ENCODE results near the gene ASPG. TPM values are rescaled to one million over a fixed set of nuclear protein-coding genes. Genes with fewer than 3 reads are reported as not detected.

Gene ASPG
- polyA plus RNA-seq, 1 donor from 2014 or later, result 0.16 TPM

GRCh38 chr14:104164512-104164911 lies 79.0 kb downstream of the ASPG start:
- Histone ChIP-seq H4K20me1 (ENCODE audit: insufficient read depth) (no peaks in the 10 kb centered on the region), H3K9ac (ENCODE audit: low read length) (no peak overlapping the region), H3K4me3 (ENCODE audit: low read length) (no peak overlapping the region), H2AFZ (ENCODE audit: low read depth, low read length) (no peak overlapping the region), H3K36me3 (ENCODE audit: insufficient read depth, low read length) (no peaks in the 10 kb centered on the region), H3K4me2 (ENCODE audit: low read length) (no peak overlapping the region), H3K9me3 (ENCODE audit: low read length) (no peaks in the 10 kb centered on the region), H3K27me3 (ENCODE audit: insufficient read depth, low read depth, low read length) (no peaks in the 10 kb centered on the region), H3K27ac (ENCODE audit: low read length) (no peak overlapping the region), H3K79me2 (replicated peaks; ENCODE audit: insufficient read depth, low read length) (no peaks in the 10 kb centered on the region), H3F3A (ENCODE audit: insufficient read depth, low read length, poor library complexity, severe bottlenecking) (no peaks in the 10 kb centered on the region), H3K9me2 (ENCODE audit: insufficient read depth, low read length) (no peaks in the 10 kb centered on the region)
- no peak for TF ChIP-seq TAF1 (IDR thresholded peaks at IDR 0.05; ENCODE audit: low read depth)
- no peak for TF ChIP-seq EP300 (conservative IDR thresholded peaks at IDR 0.05; ENCODE audit: poor library complexity, severe bottlenecking)

Small RNAs within 50 kb of the gene (small RNA-seq; reads per million reads assigned to genes)
- gene MIR203A, result 9.9 to 17.6 (median 17.4) reads per million in 3 experiments

Other genes with a start within 250 kb of the ASPG start
- 6.8 and 8.2 TPM in 2 replicates for gene PPP1R13B, start 238.1 kb upstream of the ASPG start, polyA plus RNA-seq
- gene TDRD9, start 157.2 kb upstream of the ASPG start, polyA plus RNA-seq, result 15.9 and 25.6 TPM in 2 replicates
- gene RD3L, start 143.2 kb upstream of the ASPG start, polyA plus RNA-seq, result 0.28 and 0.69 TPM in 2 replicates
- gene KIF26A, start 52.9 kb downstream of the ASPG start, polyA plus RNA-seq, result 11.2 and 12.2 TPM in 2 replicates

Measured in neural cell (in vitro differentiated cells).